Liver (tissue), 9 donors: Measurements from ENCODE around the gene PCDH9. TPM values are rescaled to one million over a fixed set of nuclear protein-coding genes. Genes with fewer than 3 reads are reported as not detected.

Source experiments
- DNase-seq: peaks from one replicate; pipeline ENCODE4 v3.0.0-alpha.2; 2017; ENCODE audit warnings: low spot score
- H3K27ac ChIP-seq, 2 donors: one replicate each; pipeline ENCODE4 v1.7.0; 2013; ENCODE audit warnings: inconsistent platforms in 2 of 2, low read length in 2 of 2, control low read depth in 1 of 2, low read depth in 1 of 2, mild to moderate bottlenecking in 1 of 2
- H3K27me3 ChIP-seq, 4 donors: one replicate each; pipeline versions ENCODE4 v1.6.1 to v1.7.0; 2013; ENCODE audit warnings: low read length in 3 of 4, inconsistent platforms in 1 of 4, mild to moderate bottlenecking in 1 of 4, moderate library complexity in 1 of 4; ENCODE audit not compliant: control insufficient read depth in 4 of 4, insufficient read depth in 4 of 4
- H3K36me3 ChIP-seq, 4 donors: one replicate each; pipeline versions ENCODE4 v1.6.1 to v1.7.0; 2013; ENCODE audit warnings: low read length in 3 of 4, mild to moderate bottlenecking in 3 of 4, low read depth in 1 of 4, moderate library complexity in 1 of 4; ENCODE audit not compliant: control insufficient read depth in 4 of 4, insufficient read depth in 3 of 4
- H3K4me1 ChIP-seq, 4 donors: one replicate each; pipeline versions ENCODE4 v1.6.1 to v1.7.0; 2013; ENCODE audit warnings: low read length in 3 of 4, mild to moderate bottlenecking in 3 of 4, moderate library complexity in 1 of 4; ENCODE audit not compliant: control insufficient read depth in 4 of 4, insufficient read depth in 4 of 4
- H3K4me3 ChIP-seq, 3 donors: one replicate each; pipeline versions ENCODE4 v1.6.1 to v1.7.0; 2013; ENCODE audit warnings: low read length in 3 of 3, control low read depth in 1 of 3, low read depth in 1 of 3, mild to moderate bottlenecking in 1 of 3
- H3K9ac ChIP-seq, 2 donors: one replicate each; pipeline ENCODE4 v1.7.0; 2013; ENCODE audit warnings: low read length in 2 of 2, mild to moderate bottlenecking in 2 of 2, moderate library complexity in 2 of 2, control low read depth in 1 of 2, low read depth in 1 of 2
- H3K9me3 ChIP-seq, 4 donors: one replicate each; pipeline versions ENCODE4 v1.6.1 to v1.7.0; 2013; ENCODE audit warnings: low read length in 3 of 4; ENCODE audit not compliant: control insufficient read depth in 4 of 4
- EGR1 ChIP-seq, 2 donors: IDR thresholded peaks; 2 replicates each; pipeline ENCODE4 v1.6.1; 2016 to 2018; ENCODE audit warnings: antibody characterized with exemption in 2 of 2, low read depth in 2 of 2
- FOXA1 ChIP-seq: IDR thresholded peaks from 2 replicates; pipeline ENCODE4 v1.6.1; 2016; ENCODE audit warnings: antibody characterized with exemption
- FOXA2 ChIP-seq: IDR thresholded peaks from 2 replicates; pipeline ENCODE4 v1.6.1; 2016; ENCODE audit warnings: antibody characterized with exemption
- GABPA ChIP-seq, 2 donors: IDR thresholded peaks in 1 of 2; conservative IDR thresholded peaks in 1 of 2; 2 replicates each; pipeline ENCODE4 v1.6.1; 2016; ENCODE audit warnings: antibody characterized with exemption in 2 of 2, mild to moderate bottlenecking in 1 of 2, moderate library complexity in 1 of 2
- HNF4A ChIP-seq, 2 donors: conservative IDR thresholded peaks; 2 replicates each; pipeline ENCODE4 v1.6.1; 2016; ENCODE audit warnings: antibody characterized with exemption in 2 of 2, mild to moderate bottlenecking in 2 of 2
- HNF4G ChIP-seq: IDR thresholded peaks from 2 replicates; pipeline ENCODE4 v1.6.1; 2016; ENCODE audit warnings: antibody characterized with exemption
- JUND ChIP-seq, 2 donors: IDR thresholded peaks; 2 replicates each; pipeline ENCODE4 v1.6.1; 2016; ENCODE audit warnings: antibody characterized with exemption in 2 of 2
- NR2F2 ChIP-seq: IDR thresholded peaks from 2 replicates; pipeline ENCODE4 v1.6.1; 2016; ENCODE audit warnings: antibody characterized with exemption
- RAD21 ChIP-seq, 2 donors: IDR thresholded peaks; 2 replicates each; pipeline ENCODE4 v1.6.1; 2016; ENCODE audit warnings: antibody characterized with exemption in 2 of 2, mild to moderate bottlenecking in 2 of 2
- RXRA ChIP-seq, 2 donors: IDR thresholded peaks; 2 replicates each; pipeline ENCODE4 v1.6.1; 2017 to 2018; ENCODE audit warnings: antibody characterized with exemption in 2 of 2, mild to moderate bottlenecking in 1 of 2
- SP1 ChIP-seq: IDR thresholded peaks from 2 replicates; pipeline ENCODE4 v1.6.1; 2018; ENCODE audit warnings: antibody characterized with exemption, mild to moderate bottlenecking
- TAF1 ChIP-seq: conservative IDR thresholded peaks from 2 replicates; pipeline ENCODE4 v1.6.1; 2016; ENCODE audit warnings: antibody characterized with exemption, mild to moderate bottlenecking
- YY1 ChIP-seq: IDR thresholded peaks from 2 replicates; pipeline ENCODE4 v1.6.1; 2016; ENCODE audit warnings: antibody characterized with exemption, mild to moderate bottlenecking
- WGBS: extraction: QIAGEN DNeasy Blood & Tissue Kit; methylation state at CpG from one replicate; pipeline ENCODE4 v1.1.7; 2013; 5-methylcytosine and 5-hydroxymethylcytosine counted together
- polyA plus RNA-seq, 2 donors: library from polyadenylated mRNA; stranded (reverse) in 1 of 2; unstranded in 1 of 2; fragments of 200-250 nt in 1 of 2; fragments of >200 nt in 1 of 2; fragmentation: Nextera tagmentation in 1 of 2; extraction: Ambion mirVana in 1 of 2; gene quantifications; one replicate each; pipeline versions ENCODE4 v1.2.1 to v1.2.3, GENCODE V29; 2013 to 2015
- total RNA-seq, 2 donors: library from RNA; depleted of rRNA; stranded (reverse); fragments of >200 nt; gene quantifications; one replicate each; pipeline ENCODE4 v1.2.3, GENCODE V29; 2014
- TF ChIP-seq, protein P1 (sequence below): IDR thresholded peaks from 2 replicates; pipeline ENCODE4 v1.6.1; 2016; ENCODE audit warnings: antibody characterized with exemption
- TF ChIP-seq, protein P2 (sequence below): IDR thresholded peaks from 2 replicates; pipeline ENCODE4 v1.6.1; 2016; ENCODE audit warnings: antibody characterized with exemption
- TF ChIP-seq, protein P3 (sequence below): IDR thresholded peaks from 2 replicates; pipeline ENCODE4 v1.6.1; 2016; ENCODE audit warnings: antibody characterized with exemption
- TF ChIP-seq, protein P4 (sequence below): IDR thresholded peaks from 2 replicates; pipeline ENCODE4 v1.6.1; 2016; ENCODE audit warnings: antibody characterized with exemption, mild to moderate bottlenecking
- TF ChIP-seq, protein P5 (sequence below): fragments of 150-350 bp; IDR thresholded peaks from 2 replicates; pipeline ENCODE4 v1.5.1; 2017; ENCODE audit warnings: improper control_type of control experiment, low read depth, low read length; ENCODE audit not compliant: missing input control
- donor health status: healthy.
- donor health status: healthy.
- donor health status: healthy.
- donor health status: healthy.
- donor health status: healthy.

PCDH9 gene
- total and polyA plus RNA-seq, 4 donors, result 0.90 to 4.0 (median 2.2) TPM

DNA sequence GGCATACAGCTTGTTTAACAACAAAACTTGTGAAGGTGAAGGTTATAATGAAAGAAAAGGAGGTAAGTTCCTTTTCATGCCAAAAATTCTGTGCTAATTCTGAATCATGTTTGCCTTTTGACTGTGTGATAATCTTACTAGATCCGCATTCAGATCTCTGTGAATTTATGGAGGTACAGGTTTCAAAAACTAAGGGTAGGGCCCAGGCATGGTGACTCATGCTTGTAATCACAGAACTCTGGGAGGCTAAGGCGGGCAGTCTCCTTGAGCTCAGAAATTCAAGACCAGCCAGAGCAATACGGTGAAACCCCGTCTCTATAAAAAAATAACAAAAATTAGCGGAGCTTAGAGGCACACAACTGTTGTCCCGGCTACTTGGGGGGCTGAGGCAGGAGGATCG lies 45.9 kb downstream of the PCDH9 start:
- Histone ChIP-seq H3K27me3 (no peaks in the 10 kb centered on the region), H3K4me3 (no peak overlapping the region), H3K27ac (no peak overlapping the region), H3K9me3 (no peaks in the 10 kb centered on the region), H3K4me1 (no peaks in the 10 kb centered on the region), H3K9ac (no peak overlapping the region), H3K36me3 (no peaks in the 10 kb centered on the region)
- TF ChIP-seq, protein P1, sequence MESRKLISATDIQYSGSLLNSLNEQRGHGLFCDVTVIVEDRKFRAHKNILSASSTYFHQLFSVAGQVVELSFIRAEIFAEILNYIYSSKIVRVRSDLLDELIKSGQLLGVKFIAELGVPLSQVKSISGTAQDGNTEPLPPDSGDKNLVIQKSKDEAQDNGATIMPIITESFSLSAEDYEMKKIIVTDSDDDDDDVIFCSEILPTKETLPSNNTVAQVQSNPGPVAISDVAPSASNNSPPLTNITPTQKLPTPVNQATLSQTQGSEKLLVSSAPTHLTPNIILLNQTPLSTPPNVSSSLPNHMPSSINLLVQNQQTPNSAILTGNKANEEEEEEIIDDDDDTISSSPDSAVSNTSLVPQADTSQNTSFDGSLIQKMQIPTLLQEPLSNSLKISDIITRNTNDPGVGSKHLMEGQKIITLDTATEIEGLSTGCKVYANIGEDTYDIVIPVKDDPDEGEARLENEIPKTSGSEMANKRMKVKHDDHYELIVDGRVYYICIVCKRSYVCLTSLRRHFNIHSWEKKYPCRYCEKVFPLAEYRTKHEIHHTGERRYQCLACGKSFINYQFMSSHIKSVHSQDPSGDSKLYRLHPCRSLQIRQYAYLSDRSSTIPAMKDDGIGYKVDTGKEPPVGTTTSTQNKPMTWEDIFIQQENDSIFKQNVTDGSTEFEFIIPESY, result no peak
- TF ChIP-seq, protein P2, sequence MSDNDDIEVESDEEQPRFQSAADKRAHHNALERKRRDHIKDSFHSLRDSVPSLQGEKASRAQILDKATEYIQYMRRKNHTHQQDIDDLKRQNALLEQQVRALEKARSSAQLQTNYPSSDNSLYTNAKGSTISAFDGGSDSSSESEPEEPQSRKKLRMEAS, result no peak
- TF ChIP-seq JUND (IDR thresholded peaks at IDR 0.05), result no peak
- no peak for TF ChIP-seq FOXA2
- TF ChIP-seq SP1, result no peak
- no peak for TF ChIP-seq YY1
- TF ChIP-seq GABPA (IDR thresholded peaks at IDR 0.05 in 1 of 2, conservative IDR thresholded peaks at IDR 0.05 in 1 of 2), result no peak
- TF ChIP-seq EGR1 (IDR thresholded peaks at IDR 0.05; ENCODE audit: low read depth in 2 of 2), result no peak
- no peak for DNase-seq
- 95% methylated on average over 7 of the region's 7 CpGs for WGBS

DNA sequence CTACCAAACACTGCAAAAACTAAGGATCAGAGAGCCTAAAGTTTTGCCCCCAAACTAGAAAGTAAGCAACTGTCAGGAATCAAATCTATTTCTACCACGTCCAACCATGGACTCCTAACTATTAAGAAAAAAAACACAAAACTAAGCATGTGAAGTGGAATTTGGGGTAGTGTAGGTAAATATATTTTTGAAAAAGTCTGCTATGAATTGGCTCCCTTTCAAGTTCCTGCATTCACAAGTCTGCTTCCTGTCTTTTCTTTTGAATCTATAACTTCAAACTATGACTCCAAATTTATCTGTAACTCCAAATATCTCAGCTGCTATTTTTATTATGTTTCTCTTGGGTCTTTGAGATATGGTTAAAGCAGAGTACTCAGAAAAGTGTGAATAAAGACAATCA lies 47.0 kb downstream of the PCDH9 start:
- no peaks in the 10 kb centered on the region for H3K9me3 ChIP-seq
- no peak for DNase-seq
- TF ChIP-seq FOXA1 (no peak), EGR1 (IDR thresholded peaks at IDR 0.05; ENCODE audit: low read depth in 2 of 2) (no peak), JUND (IDR thresholded peaks at IDR 0.05) (no peak), SP1 (no peak), TAF1 (no peak), HNF4A (conservative IDR thresholded peaks at IDR 0.05) (no peak), NR2F2 (no peak), YY1 (no peak), FOXA2 (no peak), RAD21 (IDR thresholded peaks at IDR 0.05) (no peak), GABPA (IDR thresholded peaks at IDR 0.05 in 1 of 2, conservative IDR thresholded peaks at IDR 0.05 in 1 of 2) (no peak), RXRA (IDR thresholded peaks at IDR 0.05) (no peak), HNF4G (no peak)
- TF ChIP-seq, protein P3, sequence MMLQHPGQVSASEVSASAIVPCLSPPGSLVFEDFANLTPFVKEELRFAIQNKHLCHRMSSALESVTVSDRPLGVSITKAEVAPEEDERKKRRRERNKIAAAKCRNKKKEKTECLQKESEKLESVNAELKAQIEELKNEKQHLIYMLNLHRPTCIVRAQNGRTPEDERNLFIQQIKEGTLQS, result no peak
- TF ChIP-seq, protein P4, sequence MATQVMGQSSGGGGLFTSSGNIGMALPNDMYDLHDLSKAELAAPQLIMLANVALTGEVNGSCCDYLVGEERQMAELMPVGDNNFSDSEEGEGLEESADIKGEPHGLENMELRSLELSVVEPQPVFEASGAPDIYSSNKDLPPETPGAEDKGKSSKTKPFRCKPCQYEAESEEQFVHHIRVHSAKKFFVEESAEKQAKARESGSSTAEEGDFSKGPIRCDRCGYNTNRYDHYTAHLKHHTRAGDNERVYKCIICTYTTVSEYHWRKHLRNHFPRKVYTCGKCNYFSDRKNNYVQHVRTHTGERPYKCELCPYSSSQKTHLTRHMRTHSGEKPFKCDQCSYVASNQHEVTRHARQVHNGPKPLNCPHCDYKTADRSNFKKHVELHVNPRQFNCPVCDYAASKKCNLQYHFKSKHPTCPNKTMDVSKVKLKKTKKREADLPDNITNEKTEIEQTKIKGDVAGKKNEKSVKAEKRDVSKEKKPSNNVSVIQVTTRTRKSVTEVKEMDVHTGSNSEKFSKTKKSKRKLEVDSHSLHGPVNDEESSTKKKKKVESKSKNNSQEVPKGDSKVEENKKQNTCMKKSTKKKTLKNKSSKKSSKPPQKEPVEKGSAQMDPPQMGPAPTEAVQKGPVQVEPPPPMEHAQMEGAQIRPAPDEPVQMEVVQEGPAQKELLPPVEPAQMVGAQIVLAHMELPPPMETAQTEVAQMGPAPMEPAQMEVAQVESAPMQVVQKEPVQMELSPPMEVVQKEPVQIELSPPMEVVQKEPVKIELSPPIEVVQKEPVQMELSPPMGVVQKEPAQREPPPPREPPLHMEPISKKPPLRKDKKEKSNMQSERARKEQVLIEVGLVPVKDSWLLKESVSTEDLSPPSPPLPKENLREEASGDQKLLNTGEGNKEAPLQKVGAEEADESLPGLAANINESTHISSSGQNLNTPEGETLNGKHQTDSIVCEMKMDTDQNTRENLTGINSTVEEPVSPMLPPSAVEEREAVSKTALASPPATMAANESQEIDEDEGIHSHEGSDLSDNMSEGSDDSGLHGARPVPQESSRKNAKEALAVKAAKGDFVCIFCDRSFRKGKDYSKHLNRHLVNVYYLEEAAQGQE, result no peak
- TF ChIP-seq, protein P1, result no peak
- TF ChIP-seq, protein P5, sequence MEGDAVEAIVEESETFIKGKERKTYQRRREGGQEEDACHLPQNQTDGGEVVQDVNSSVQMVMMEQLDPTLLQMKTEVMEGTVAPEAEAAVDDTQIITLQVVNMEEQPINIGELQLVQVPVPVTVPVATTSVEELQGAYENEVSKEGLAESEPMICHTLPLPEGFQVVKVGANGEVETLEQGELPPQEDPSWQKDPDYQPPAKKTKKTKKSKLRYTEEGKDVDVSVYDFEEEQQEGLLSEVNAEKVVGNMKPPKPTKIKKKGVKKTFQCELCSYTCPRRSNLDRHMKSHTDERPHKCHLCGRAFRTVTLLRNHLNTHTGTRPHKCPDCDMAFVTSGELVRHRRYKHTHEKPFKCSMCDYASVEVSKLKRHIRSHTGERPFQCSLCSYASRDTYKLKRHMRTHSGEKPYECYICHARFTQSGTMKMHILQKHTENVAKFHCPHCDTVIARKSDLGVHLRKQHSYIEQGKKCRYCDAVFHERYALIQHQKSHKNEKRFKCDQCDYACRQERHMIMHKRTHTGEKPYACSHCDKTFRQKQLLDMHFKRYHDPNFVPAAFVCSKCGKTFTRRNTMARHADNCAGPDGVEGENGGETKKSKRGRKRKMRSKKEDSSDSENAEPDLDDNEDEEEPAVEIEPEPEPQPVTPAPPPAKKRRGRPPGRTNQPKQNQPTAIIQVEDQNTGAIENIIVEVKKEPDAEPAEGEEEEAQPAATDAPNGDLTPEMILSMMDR, result no peak
- TF ChIP-seq, protein P2, result no peak
- 77% methylated on average over 1 of the region's 1 CpG for WGBS
- no peak overlapping the region for H3K4me3 ChIP-seq
- H3K9ac ChIP-seq, result no peak overlapping the region
- H3K27ac ChIP-seq, result no peak overlapping the region
- H3K36me3 ChIP-seq, result no peaks in the 10 kb centered on the region
- H3K27me3 ChIP-seq, result no peaks in the 10 kb centered on the region
- no peaks in the 10 kb centered on the region for H3K4me1 ChIP-seq
